B cell (primary cell): ENCODE results near the gene KBTBD3. TPM values are rescaled to one million over a fixed set of nuclear protein-coding genes. Genes with fewer than 3 reads are reported as not detected.
"Not testable (repeated sequence)": the region's sequence is repeated elsewhere in the genome, so short reads cannot be mapped to it uniquely, and the experiment has no call there.

ENCODE experiments used
- ATAC-seq: fragments of 200-7000 bp; cut with Tn5 transposase; one replicate; pipeline ENCODE4 v1.10.0; 2021; ENCODE audit warnings: low read depth, mild to moderate bottlenecking, moderate number of reproducible peaks, moderate library complexity
- CTCF ChIA-PET: fragments of 350-600 bp; sonication (Branson Sonifier 250); formaldehyde crosslinking; loops from one replicate; lab custom pipeline; 2021; ENCODE audit warnings: antibody characterized with exemption, inconsistent platforms; lab: Charles Lee
- POLR2A ChIA-PET: fragments of 350-600 bp; sonication (Branson Sonifier 250); formaldehyde crosslinking; loops from one replicate; lab custom pipeline; 2021; ENCODE audit warnings: antibody characterized with exemption; lab: Charles Lee
- DNase-seq: peaks from one replicate; pipeline ENCODE4 v3.0.0; 2013
- H2AFZ ChIP-seq: 2 replicates; pipeline ENCODE4 v1.6.1; 2012; ENCODE audit warnings: mild to moderate bottlenecking, low read depth, low read length; ENCODE audit not compliant: insufficient read depth, poor library complexity, severe bottlenecking
- H3K27ac ChIP-seq, 2 donors: 1 replicate in 1 of 2; 2 replicates in 1 of 2; pipeline ENCODE4 v1.5.1; 2012 to 2013; ENCODE audit warnings: low read length in 2 of 2, mild to moderate bottlenecking in 2 of 2, moderate library complexity in 1 of 2
- H3K27me3 ChIP-seq, 4 experiments: fragments of 200-600 bp in 1 of 4; sonication (generic) in 1 of 4; replicated peaks in 1 of 4; 1 replicate in 2 of 4; 2 replicates in 2 of 4; pipeline versions ENCODE4 v1.6.1 to v1.7.0; 2013 to 2016; ENCODE audit warnings: low read length in 3 of 4, mild to moderate bottlenecking in 2 of 4, mixed read lengths in 1 of 4, moderate library complexity in 1 of 4; ENCODE audit not compliant: insufficient read depth in 4 of 4, control insufficient read depth in 3 of 4; ENCODE audit errors: control extremely low read depth in 1 of 4
- H3K36me3 ChIP-seq, 2 experiments: replicated peaks in 1 of 2; 1 replicate in 1 of 2; 2 replicates in 1 of 2; pipeline versions ENCODE4 v1.6.1 to v1.7.1; 2013; ENCODE audit warnings: low read length in 1 of 2; ENCODE audit not compliant: insufficient read depth in 2 of 2, control insufficient read depth in 1 of 2; ENCODE audit errors: control extremely low read depth in 1 of 2, extremely low read depth in 1 of 2
- H3K4me1 ChIP-seq, 2 donors: fragments of 200-600 bp in 1 of 2; sonication (generic) in 1 of 2; 1 replicate in 1 of 2; 2 replicates in 1 of 2; pipeline versions ENCODE4 v1.5.1 to v1.6.1; 2013 to 2017; ENCODE audit warnings: low read length in 2 of 2; ENCODE audit not compliant: control insufficient read depth in 2 of 2, insufficient read depth in 2 of 2
- H3K4me2 ChIP-seq: replicated peaks from 2 replicates; pipeline ENCODE3; 2012; ENCODE audit warnings: mild to moderate bottlenecking, low read depth, low read length; ENCODE audit not compliant: poor library complexity, severe bottlenecking
- H3K4me3 ChIP-seq, 5 experiments: fragments of 200-600 bp in 1 of 5; sonication (generic) in 1 of 5; 1 replicate in 3 of 5; 2 replicates in 2 of 5; pipeline versions ENCODE4 v1.5.1 to v1.7.0; 2011 to 2016; ENCODE audit warnings: low read length in 4 of 5, mild to moderate bottlenecking in 4 of 5, low read depth in 2 of 5, control low read depth in 1 of 5, moderate library complexity in 1 of 5; ENCODE audit not compliant: insufficient read depth in 1 of 5; ENCODE audit errors: control extremely low read depth in 1 of 5, extremely low read depth in 1 of 5
- H3K79me2 ChIP-seq: fragments of 200-600 bp; sonication (generic); one replicate; pipeline ENCODE4 v1.6.0; 2016; ENCODE audit warnings: low read length; ENCODE audit not compliant: control insufficient read depth, insufficient read depth
- H3K9ac ChIP-seq: fragments of 200-600 bp; sonication (generic); 2 replicates; pipeline ENCODE4 v1.6.1; 2017; ENCODE audit warnings: mild to moderate bottlenecking, low read length, moderate library complexity
- H3K9me3 ChIP-seq, 3 donors: one replicate each; pipeline versions ENCODE4 v1.6.1 to v1.7.1; 2013; ENCODE audit warnings: low read length in 2 of 3; ENCODE audit not compliant: control insufficient read depth in 2 of 3, insufficient read depth in 1 of 3; ENCODE audit errors: control extremely low read depth in 1 of 3
- H4K20me1 ChIP-seq: 2 replicates; pipeline ENCODE4 v1.6.0; 2012; ENCODE audit warnings: mild to moderate bottlenecking, low read length; ENCODE audit not compliant: insufficient read depth, control insufficient read depth, poor library complexity, severe bottlenecking
- H3K27ac Mint-ChIP-seq: one replicate; pipeline ENCODE4 v1.8.0; 2021; ENCODE audit warnings: mixed read lengths
- H3K27me3 Mint-ChIP-seq: one replicate; pipeline ENCODE4 v1.8.0; 2021; ENCODE audit warnings: mixed read lengths
- H3K4me1 Mint-ChIP-seq: one replicate; pipeline ENCODE4 v1.8.0; 2021; ENCODE audit warnings: mixed read lengths
- H3K4me3 Mint-ChIP-seq: one replicate; pipeline ENCODE4 v1.8.0; 2021; ENCODE audit warnings: mixed read lengths
- H3K9me3 Mint-ChIP-seq: one replicate; pipeline ENCODE4 v1.8.0; 2022; ENCODE audit warnings: mixed read lengths; ENCODE audit not compliant: insufficient read depth
- EZH2 ChIP-seq: IDR thresholded peaks from 2 replicates; pipeline ENCODE4 v1.6.1; 2012; ENCODE audit warnings: borderline replicate concordance, low read depth, mild to moderate bottlenecking, moderate library complexity, low read length; ENCODE audit not compliant: insufficient read depth, poor library complexity, severe bottlenecking
- WGBS: methylation state at CpG from one replicate; pipeline ENCODE4 v1.1.5; 2013; ENCODE audit warnings: missing lambda C conversion rate; ENCODE audit not compliant: insufficient coverage; 5-methylcytosine and 5-hydroxymethylcytosine counted together
- intact Hi-C: fragments of 100-400 bp; cut with micrococcal nuclease; formaldehyde crosslinking; loops from one replicate; pipeline ENCODE4 v1.10.0; 2022
- polyA plus RNA-seq: library from polyadenylated mRNA; depleted of rRNA; stranded (reverse); fragments of >200 nt; gene quantifications from 2 replicates; pipeline ENCODE4 v1.2.3, GENCODE V29; 2012
- total RNA-seq, 2 donors: library from RNA; stranded (reverse); fragments of 120-200 nt in 1 of 2; gene quantifications; 1 replicate in 1 of 2; 2 replicates in 1 of 2; pipeline versions ENCODE4 v1.2.3 to v1.2.4, GENCODE V29; 2013 to 2022
- TF ChIP-seq, protein P1 (sequence below): fragments of 200-600 bp; IDR thresholded peaks from one replicate; pipeline ENCODE4 v1.8.0; 2022; ENCODE audit warnings: antibody characterized with exemption, mild to moderate bottlenecking

The KBTBD3 gene
- total and polyA plus RNA-seq, 2 donors (not counting 1 experiment from before 2014, with no cell fraction given), result 1.8 to 15.5 TPM

GRCh38 chr11:106059617-106060016 lies 17.5 kb downstream of the KBTBD3 start:
- DNase-seq (no peak), ATAC-seq (no peak)
- Histone ChIP-seq H3K9ac (no peak overlapping the region), H3K4me1 (peaks cover 4% of the 10 kb centered on the region in 2 donors), H2AFZ (no peak overlapping the region), H4K20me1 (peaks cover 9% of the 10 kb centered on the region), H3K79me2 (peaks cover under 1% of the 10 kb centered on the region), H3K27ac (no peak overlapping the region), H3K4me2 (no peak overlapping the region), H3K9me3 (no peaks in the 10 kb centered on the region), H3K36me3 (peaks cover 0 to 3% of the 10 kb centered on the region in 2 experiments), H3K4me3 (no peak overlapping the region), H3K27me3 (no peaks in the 10 kb centered on the region)
- no CpG with 5 or more reads among the region's 1 CpG for WGBS
- Mint-ChIP-seq H3K27ac (no peak overlapping the region), H3K9me3 (no peaks in the 10 kb centered on the region), H3K27me3 (no peaks in the 10 kb centered on the region), H3K4me3 (no peak overlapping the region), H3K4me1 (peaks cover 11% of the 10 kb centered on the region)
- ChIA-PET POLR2A (no interaction called here), CTCF (no interaction called here)
- TF ChIP-seq, protein P1, sequence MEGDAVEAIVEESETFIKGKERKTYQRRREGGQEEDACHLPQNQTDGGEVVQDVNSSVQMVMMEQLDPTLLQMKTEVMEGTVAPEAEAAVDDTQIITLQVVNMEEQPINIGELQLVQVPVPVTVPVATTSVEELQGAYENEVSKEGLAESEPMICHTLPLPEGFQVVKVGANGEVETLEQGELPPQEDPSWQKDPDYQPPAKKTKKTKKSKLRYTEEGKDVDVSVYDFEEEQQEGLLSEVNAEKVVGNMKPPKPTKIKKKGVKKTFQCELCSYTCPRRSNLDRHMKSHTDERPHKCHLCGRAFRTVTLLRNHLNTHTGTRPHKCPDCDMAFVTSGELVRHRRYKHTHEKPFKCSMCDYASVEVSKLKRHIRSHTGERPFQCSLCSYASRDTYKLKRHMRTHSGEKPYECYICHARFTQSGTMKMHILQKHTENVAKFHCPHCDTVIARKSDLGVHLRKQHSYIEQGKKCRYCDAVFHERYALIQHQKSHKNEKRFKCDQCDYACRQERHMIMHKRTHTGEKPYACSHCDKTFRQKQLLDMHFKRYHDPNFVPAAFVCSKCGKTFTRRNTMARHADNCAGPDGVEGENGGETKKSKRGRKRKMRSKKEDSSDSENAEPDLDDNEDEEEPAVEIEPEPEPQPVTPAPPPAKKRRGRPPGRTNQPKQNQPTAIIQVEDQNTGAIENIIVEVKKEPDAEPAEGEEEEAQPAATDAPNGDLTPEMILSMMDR, result no peak
- no peak for TF ChIP-seq EZH2
- intact Hi-C loops, result no loop called here

DNA sequence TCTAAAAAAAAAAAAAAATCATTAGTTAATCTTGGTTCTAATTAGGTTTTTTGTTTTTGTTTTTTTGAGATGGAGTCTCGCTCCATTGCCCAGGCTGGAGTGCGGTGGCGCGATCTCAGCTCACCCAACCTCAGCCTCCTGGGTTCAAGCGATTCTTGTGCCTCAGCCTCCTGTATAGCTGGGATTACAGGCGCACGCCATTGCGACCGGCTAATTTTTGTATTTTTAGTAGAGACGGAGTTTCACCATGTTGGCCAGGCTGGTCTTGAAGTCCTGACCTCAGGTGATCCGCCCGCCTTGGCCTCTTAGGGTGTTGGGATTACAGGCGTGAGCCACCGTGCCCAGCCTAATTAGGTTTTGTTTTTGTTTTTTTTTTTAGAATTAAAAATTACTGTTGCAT lies 18.8 kb downstream of the KBTBD3 start:
- H3K79me2 ChIP-seq, H2AFZ ChIP-seq, H3K9ac ChIP-seq, DNase-seq, H3K36me3 ChIP-seq, H3K27me3 Mint-ChIP-seq, CTCF ChIA-PET, H3K4me1 ChIP-seq, H3K27me3 ChIP-seq, H4K20me1 ChIP-seq, H3K9me3 Mint-ChIP-seq, H3K9me3 ChIP-seq, intact Hi-C loops, H3K4me3 ChIP-seq, ATAC-seq, H3K27ac ChIP-seq, H3K27ac Mint-ChIP-seq, H3K4me3 Mint-ChIP-seq, H3K4me2 ChIP-seq, POLR2A ChIA-PET: not testable (repeated sequence)
- 98% methylated on average over 9 of the region's 14 CpGs for WGBS
- peaks cover 11% of the 10 kb centered on the region for H3K4me1 Mint-ChIP-seq
